RWPE1 (cell line): Measurements from ENCODE around the gene KLK1.

Source experiments
- CTCF ChIA-PET: fragments of 350-600 bp; sonication (Branson Sonifier 250); formaldehyde crosslinking; extraction: SDS; loops from one replicate; lab custom pipeline; 2021; lab: Yijun Ruan, JAX
- POLR2A ChIA-PET: fragments of 400-600 bp; formaldehyde crosslinking; extraction: SDS; loops from one replicate; lab custom pipeline; 2020; ENCODE audit warnings: antibody characterized with exemption; ENCODE audit not compliant: low non-redundant PET; lab: Yijun Ruan, JAX
- DNase-seq: peaks from one replicate; pipeline ENCODE4 v3.0.0; 2012; ENCODE audit warnings: low spot score
- H3K27ac ChIP-seq: fragments of 450-650 bp; 2 replicates; pipeline ENCODE4 v1.5.1; 2017
- TF ChIP-seq, protein P1 (sequence below): fragments of 450-650 bp; conservative IDR thresholded peaks from 2 replicates; pipeline ENCODE4 v1.5.1; 2017; ENCODE audit warnings: low read depth, mild to moderate bottlenecking

The KLK1 gene

DNA sequence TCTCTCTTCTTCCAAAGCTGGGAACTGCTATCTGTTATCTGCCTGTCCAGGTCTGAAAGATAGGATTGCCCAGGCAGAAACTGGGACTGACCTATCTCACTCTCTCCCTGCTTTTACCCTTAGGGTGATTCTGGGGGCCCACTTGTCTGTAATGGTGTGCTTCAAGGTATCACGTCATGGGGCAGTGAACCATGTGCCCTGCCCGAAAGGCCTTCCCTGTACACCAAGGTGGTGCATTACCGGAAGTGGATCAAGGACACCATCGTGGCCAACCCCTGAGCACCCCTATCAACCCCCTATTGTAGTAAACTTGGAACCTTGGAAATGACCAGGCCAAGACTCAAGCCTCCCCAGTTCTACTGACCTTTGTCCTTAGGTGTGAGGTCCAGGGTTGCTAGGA is 36.3 kb upstream of the KLK1 start:
- no peak overlapping the region for H3K27ac ChIP-seq
- ChIA-PET CTCF (no interaction called here), POLR2A (no interaction called here)
- TF ChIP-seq, protein P1, sequence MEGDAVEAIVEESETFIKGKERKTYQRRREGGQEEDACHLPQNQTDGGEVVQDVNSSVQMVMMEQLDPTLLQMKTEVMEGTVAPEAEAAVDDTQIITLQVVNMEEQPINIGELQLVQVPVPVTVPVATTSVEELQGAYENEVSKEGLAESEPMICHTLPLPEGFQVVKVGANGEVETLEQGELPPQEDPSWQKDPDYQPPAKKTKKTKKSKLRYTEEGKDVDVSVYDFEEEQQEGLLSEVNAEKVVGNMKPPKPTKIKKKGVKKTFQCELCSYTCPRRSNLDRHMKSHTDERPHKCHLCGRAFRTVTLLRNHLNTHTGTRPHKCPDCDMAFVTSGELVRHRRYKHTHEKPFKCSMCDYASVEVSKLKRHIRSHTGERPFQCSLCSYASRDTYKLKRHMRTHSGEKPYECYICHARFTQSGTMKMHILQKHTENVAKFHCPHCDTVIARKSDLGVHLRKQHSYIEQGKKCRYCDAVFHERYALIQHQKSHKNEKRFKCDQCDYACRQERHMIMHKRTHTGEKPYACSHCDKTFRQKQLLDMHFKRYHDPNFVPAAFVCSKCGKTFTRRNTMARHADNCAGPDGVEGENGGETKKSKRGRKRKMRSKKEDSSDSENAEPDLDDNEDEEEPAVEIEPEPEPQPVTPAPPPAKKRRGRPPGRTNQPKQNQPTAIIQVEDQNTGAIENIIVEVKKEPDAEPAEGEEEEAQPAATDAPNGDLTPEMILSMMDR: no peak
- no peak for DNase-seq

DNA sequence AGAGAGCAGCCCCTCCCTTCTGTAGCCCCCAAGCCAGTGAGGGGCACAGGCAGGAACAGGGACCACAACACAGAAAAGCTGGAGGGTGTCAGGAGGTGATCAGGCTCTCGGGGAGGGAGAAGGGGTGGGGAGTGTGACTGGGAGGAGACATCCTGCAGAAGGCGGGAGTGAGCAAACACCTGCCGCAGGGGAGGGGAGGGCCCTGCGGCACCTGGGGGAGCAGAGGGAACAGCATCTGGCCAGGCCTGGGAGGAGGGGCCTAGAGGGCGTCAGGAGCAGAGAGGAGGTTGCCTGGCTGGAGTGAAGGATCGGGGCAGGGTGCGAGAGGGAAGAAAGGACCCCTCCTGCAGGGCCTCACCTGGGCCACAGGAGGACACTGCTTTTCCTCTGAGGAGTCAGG is 35.3 kb upstream of the KLK1 start:
- CTCF ChIA-PET: no interaction called here
- DNase-seq: no peak
- TF ChIP-seq, protein P1: no peak
- H3K27ac ChIP-seq: no peak overlapping the region
- POLR2A ChIA-PET: no interaction called here

DNA sequence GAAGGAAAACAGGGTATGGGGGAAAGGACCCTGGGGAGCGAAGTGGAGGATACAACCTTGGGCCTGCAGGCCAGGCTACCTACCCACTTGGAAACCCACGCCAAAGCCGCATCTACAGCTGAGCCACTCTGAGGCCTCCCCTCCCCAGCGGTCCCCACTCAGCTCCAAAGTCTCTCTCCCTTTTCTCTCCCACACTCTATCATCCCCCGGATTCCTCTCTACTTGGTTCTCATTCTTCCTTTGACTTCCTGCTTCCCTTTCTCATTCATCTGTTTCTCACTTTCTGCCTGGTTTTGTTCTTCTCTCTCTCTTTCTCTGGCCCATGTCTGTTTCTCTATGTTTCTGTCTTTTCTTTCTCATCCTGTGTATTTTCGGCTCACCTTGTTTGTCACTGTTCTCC is 33.8 kb upstream of the KLK1 start:
- POLR2A ChIA-PET: no interaction called here
- TF ChIP-seq, protein P1: no peak
- CTCF ChIA-PET: interaction anchor here (0.6 kb wide), 1 partner anchor 416 kb away, joined by 3 read pairs; no protein-coding TSS in a partner anchor
- H3K27ac ChIP-seq: no peak overlapping the region
- no peak for DNase-seq

DNA sequence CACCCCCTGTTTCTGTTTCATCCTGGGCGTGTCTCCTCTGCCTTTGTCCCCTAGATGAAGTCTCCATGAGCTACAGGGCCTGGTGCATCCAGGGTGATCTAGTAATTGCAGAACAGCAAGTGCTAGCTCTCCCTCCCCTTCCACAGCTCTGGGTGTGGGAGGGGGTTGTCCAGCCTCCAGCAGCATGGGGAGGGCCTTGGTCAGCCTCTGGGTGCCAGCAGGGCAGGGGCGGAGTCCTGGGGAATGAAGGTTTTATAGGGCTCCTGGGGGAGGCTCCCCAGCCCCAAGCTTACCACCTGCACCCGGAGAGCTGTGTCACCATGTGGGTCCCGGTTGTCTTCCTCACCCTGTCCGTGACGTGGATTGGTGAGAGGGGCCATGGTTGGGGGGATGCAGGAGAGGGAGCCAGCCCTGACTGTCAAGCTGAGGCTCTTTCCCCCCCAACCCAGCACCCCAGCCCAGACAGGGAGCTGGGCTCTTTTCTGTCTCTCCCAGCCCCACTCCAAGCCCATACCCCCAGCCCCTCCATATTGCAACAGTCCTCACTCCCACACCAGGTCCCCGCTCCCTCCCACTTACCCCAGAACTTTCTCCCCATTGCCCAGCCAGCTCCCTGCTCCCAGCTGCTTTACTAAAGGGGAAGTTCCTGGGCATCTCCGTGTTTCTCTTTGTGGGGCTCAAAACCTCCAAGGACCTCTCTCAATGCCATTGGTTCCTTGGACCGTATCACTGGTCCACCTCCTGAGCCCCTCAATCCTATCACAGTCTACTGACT is 31.2 kb upstream of the KLK1 start, which contains the start of gene KLK3:
TSS of gene KLK3 (plus strand) at position 280 of the 775 bp plus-strand sequence. CDS start at position 321, 41 bp downstream.
- POLR2A ChIA-PET: no interaction called here

DNA sequence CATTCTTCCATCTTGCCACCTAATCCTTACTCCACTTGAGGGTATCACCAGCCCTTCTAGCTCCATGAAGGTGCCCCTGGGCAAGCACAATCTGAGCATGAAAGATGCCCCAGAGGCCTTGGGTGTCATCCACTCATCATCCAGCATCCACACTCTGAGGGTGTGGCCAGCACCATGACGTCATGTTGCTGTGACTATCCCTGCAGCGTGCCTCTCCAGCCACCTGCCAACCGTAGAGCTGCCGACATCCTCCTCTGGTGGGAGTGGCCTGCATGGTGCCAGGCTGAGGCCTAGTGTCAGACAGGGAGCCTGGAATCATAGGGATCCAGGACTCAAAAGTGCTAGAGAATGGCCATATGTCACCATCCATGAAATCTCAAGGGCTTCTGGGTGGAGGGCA is 28.0 kb upstream of the KLK1 start:
- CTCF ChIA-PET: no interaction called here
- TF ChIP-seq, protein P1: no peak
- POLR2A ChIA-PET: no interaction called here
- no peak for DNase-seq
- no peak overlapping the region for H3K27ac ChIP-seq

More for the DNA sequence above, 31.2 kb upstream of the KLK1 start, which contains the start of gene KLK3:
- TF ChIP-seq, protein P1: no peak
- no peak within 1 kb of the TSS for H3K27ac ChIP-seq
- CTCF ChIA-PET: no interaction called here
- DNase-seq: no peak

GRCh38 chr19:50850738-50851137 is 27.2 kb upstream of the KLK1 start:
- H3K27ac ChIP-seq: no peak overlapping the region
- ChIA-PET CTCF (no interaction called here), POLR2A (no interaction called here)
- TF ChIP-seq, protein P1: no peak
- DNase-seq: no peak
